NCI-H345 treated with DMSO at 0.1 percent for 48 hours (cell line): ENCODE results near the gene CDC20.
A peak's percentile ranks its signal among the peaks of the same experiment; 100 is the strongest.
"Not testable (repeated sequence)": the region's sequence is repeated elsewhere in the genome, so short reads cannot be mapped to it uniquely, and the experiment has no call there.

Experiments
- DNase-seq: peaks from one replicate; lab custom pipeline; 2025; ENCODE audit not compliant: unreplicated experiment; lab: John Stamatoyannopoulos, UW

The CDC20 gene

DNA sequence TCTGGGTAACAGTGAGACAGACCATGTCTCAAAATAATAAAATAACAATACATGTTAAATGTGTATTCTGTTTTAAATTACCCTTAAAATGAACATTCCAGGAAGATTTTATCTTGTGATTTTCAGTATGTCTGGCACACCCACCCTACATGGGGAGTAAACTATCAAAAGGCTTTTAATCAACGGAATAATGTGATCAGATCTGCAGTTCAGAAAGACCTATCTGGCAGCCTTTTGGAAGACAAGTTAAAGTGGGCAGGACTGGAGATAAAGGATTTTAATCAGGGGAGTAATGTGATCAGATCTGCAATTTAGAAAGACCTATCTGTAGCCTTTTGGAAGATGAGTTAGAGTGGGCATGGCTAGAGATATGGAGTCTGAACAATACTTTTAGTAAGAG lies 20.7 kb downstream of the CDC20 start:
- no peak for DNase-seq

DNA sequence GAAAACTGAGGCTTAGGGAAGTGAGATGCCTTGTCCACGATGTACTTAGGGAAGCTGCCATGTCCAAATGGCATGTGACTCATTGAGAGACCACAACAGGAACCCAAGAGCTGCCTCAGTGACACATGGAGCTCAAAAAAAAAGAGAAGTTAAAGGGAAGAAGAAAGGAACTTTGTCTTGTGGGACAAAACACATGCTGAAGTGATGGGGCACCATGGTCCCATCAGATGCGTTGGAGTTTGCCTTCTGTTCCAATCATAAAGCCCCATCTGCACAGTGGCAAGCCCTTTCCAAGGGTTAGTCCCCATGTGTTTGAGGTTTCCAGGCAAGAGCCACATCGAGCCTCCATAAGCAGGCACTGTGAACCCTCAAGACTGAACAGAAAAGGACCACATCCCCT lies 22.8 kb downstream of the CDC20 start:
- DNase-seq, result no peak

DNA sequence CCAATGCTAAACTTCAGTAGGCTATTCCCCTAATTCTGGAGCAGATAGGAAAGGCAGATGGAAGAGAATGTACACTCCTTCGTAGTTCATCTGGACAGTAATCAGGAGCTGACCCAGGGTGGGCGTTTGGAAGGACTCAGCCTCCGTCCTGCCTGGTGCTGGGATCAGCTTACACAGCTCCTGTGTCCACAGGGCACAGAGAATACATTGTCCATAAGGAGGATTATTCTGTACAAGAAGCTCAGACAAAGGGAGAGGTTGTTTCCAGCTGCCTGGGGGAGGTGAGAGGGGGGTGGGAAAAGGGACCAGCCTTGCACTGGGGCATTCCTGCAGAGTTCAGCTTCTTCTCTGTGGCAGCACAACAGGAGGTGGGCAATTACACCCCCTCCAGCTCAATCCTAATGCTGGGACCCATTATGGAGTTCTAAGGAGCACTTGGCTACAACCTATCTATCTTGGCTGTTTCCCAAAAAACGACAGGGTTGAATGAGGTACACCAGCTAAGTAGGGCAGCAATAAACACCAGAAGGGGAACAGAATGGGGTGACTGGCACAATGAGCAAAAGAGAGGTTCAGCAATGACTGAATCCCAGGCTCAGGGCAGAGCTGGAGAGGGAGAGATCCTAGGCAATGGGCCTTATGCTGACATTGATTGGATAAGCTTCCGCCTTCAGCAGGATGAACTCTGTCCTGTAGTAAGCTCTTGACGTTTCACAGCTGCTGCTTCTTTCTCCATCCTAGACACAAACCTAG lies 23.4 kb downstream of the CDC20 start:
- DNase-seq, result peak; percentile 28

DNA sequence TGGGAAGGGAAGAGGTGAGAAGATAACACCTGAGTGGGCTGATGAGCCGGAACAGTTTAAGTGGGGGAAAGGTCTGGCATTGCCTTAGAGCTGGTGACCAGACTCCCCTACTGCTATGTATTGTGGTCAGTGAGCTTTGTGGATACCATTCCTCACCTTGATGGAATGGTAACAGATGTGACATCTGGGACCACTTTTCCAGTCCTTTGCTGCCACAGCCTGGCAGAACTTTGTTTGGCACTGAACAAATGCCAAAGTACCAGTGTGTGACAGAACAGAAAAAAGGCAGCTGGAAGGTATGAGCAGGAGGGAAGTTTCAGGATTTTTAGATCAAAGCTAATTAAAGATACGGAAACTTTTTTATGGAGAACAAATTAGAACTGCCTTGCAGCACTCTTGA lies 24.7 kb downstream of the CDC20 start:
- DNase-seq, result no peak

DNA sequence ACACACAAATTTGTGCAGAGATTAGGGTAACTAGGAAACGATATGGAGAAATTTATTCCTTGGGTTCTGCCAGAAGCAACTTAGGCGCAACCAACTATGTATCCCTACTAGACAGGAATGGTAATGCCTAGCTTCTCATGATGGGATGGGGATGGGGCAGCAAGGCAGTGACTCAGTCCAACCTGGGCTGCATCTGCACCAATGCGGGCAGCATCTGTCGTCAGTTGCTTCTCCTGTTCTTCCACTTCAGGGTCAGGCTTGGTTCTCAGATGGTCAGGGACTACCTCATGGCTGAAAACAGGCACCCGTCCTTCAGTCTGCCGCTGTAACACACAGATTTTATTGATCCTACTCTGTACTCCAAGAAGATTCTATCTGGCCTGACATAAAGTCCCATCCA lies 27.9 kb downstream of the CDC20 start:
- DNase-seq, result no peak

DNA sequence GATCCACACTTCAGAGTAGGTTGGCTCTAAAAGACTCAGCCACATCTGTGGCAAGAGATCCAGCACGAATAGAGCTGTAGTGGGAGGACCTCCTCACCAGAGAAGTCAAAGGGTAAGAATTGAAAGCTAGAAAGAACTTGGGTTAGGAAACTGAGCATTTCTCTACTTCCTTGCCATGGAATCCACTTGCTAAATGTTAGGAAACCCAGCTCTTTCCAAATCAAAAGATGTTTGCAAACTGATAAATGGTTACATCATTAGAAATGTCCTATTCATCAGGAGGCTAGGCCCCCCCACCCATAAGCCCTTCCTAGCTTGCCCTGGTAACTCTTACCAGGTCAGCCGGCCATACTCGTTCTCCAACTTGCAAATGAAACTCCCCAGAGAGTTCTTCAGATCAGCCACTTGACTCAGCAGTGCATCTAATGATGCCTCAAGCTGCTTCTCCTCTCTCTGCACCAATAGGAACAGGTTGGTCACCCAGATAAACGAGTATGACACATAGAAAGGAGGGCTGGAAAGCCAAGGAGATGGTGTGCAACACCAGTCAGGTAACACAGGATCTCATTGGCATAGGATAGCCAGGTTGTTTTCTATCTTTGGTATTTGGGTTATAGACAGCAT lies 29.3 kb downstream of the CDC20 start:
- DNase-seq, result no peak

DNA sequence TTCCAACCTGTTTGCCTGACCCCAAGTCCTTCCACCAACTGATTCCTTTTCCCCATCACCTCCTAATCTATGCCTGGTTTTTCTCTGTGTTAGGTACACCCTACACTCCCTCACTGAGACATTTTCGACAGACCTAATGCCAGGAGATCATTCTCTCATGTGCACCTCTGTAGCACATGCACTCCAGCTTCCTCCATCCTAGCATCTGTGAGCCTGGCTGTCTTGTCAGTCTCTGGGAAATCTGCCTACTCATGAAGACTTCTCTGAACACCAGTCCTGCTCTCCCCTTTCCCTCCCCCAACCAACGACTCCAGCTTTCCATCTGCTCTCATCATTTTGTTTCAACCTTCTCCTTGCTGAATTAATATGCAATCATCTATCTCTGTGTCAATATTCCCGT lies 29.8 kb downstream of the CDC20 start:
- no peak for DNase-seq

DNA sequence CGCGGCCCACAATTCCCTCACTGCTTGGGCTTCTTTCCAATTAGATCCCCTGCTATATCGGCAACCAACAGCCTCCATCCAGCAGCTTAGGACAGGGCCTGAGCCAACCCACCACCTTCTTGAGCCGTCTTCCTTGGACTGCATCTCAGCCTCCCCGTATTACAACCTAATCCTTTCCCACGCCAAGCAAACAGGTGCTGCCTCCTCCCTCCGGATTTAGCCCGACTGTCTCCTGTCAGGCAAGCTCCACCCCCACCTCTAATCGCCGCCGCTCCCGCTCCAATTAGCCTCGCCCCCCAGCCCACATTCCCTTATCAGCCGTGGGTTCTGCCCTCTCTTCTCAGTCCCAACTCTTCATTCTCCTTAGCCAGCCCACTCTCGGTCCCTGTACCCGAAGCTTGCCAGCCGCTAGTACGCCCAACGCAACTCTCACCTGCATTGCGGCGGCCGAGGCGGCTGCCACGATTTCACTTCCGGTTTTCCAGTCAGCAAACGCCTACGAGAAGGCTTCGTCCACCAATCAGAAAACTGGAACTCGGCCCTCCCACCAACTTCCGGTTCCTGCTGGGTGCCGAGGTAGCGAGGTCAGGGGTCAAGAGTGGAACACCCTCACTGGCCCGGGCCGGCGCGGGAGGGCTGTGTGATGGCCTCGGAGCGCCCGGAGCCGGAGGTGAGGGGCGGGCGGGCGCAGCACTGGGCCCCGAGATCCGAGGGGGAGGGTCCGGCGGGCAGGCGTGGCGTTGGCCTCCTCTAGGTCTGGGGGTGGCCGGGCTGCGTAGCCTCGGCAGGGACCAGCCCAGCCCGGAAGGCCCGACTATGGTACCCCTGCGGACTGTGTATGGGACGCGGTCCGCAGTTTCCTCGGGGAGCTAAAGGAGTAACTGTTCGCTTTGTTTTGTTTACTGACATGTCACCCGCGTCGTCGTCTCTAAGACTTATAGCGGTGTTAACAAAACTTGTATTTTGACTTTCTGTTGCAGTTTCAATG lies 30.8 kb downstream of the CDC20 start, which contains the start of the genes MED8 and SZT2:
Gene MED8 (minus strand): TSS at position 475 of the 988 bp plus-strand sequence. CDS start 36 bp downstream, at position 439.
Gene SZT2 (plus strand): TSS at position 574 of the 988 bp plus-strand sequence. CDS start 70 bp downstream, at position 644.
- peak; percentile 88 for DNase-seq

DNA sequence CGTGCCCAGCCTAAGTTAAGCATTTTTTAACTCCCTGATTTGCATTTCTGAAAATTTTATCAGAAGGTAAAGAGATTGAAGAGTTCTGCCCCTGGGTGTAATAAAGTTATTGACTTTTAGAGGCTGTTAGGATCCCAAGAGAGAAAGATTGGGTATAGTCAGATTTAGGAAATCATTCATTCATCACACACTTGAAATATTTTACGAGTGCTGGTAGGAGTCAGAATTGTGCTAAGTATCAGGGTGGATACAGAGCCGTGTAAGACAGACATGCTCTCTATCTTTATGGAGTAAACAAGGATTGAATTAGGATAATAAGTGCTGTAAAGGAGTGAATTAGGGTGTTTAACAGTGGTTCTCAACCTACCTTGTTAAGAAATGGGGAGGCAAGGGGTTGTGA lies 33.9 kb downstream of the CDC20 start:
- DNase-seq, result no peak

DNA sequence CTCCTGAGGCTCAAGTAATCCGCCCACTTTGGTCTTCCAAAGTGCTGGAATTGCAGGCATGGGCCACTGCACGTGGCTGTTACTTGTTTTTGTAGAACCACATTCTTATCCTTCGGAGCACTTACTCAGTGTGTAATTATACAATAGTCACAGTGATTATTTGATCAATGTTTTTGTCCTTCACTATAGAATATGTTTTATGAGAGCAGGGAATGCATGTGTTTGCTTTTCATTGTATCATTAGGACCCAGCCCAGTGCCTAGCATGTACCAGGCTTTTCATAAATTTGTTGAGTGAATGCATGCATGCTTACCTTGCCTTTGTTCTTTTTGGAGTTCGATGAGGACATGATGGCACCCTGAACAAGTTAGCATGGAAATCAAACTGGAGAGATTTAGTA lies 36.7 kb downstream of the CDC20 start:
- DNase-seq, result no peak

DNA sequence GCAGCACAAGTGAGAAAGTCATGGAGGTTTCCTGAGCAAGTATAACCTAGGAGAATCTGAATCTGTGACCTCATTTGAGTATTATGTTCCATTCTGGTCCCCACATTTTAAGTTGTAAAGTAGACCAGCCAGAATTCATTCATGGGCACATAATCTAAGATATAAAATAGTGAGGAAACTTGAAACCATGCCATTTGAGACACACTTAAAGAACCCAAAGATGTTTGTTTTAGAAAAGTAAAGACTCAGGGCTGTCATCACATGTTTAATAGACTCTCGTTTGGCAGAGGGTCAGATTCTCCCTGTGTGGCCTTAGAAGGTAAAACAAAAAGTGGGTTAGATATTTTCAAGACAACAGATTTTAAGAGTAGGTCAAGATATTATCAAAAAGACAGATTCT lies 37.3 kb downstream of the CDC20 start:
- DNase-seq, result no peak

DNA sequence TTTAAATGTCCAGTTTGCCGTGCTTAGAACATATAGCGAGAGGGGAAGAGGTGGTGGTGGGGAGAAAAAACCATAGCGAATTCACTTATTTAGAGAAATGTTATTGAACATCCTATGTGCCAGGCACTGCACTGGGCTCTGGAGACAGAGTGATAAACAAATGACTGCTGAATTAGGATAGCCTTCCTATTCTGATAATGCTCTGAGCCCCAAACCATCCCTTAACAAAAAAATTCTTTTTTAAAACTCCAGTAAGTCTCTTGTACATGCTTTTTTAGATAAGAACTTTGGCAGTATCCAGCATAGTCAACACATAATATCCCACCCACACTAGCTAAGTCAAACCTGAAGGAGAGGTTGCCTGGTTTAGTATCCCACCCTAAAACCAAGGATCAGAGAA lies 39.4 kb downstream of the CDC20 start:
- DNase-seq, result no peak

DNA sequence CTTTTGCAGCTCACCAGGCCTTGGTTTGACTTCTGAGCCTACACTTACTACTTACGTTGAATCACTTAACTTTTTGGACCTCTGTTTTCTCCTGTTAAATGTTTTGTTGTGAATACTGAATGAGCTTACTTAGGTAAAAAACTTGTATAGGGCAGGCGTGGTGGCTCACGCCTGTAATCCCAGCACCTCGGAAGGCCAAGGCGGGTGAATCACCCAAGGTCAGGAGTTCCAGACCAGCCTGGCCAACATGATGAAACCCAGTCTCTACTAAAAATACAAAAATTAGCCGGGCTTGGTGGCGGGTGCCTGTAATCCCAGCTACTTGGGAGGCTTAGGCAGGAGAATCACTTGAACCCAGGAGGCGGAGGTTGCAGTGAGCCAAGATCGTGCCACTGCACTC lies 41.7 kb downstream of the CDC20 start:
- not testable (repeated sequence) for DNase-seq

DNA sequence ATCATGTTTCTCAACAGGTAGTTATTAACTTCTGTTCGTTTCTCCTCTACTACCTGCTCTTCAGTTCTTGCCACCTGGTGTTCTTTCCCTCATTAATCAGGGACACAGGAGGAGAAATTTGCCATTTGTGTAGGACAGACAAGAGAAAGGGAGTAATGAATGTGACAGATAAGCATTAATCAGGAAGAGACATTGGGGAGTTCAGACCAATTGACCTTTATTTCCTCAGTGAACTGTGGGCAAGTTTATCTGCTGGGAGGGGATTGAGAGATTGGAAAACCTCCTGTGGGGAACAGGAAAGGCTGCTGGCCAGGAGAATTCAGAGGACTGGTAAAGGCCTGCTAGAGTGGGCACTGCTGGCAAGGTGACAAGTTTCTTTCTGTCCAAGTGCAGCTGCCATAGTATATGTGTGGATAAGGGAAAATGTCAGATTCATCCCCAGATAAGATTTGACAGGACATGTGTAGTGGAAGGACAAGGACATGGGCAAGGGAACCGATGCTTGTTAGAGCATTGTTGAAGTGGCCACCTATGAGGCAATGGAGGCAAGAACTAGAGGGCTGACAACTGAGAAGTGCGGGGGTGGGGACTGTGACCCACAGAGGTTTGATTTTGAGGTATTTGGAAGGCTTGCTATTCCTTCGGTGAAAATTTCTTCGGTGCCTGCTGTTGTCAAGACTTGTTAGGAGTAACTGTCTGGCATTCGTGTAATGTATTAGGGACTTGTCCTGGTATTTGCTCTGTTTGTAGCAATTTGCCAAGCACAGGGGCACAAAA lies 43.5 kb downstream of the CDC20 start:
- DNase-seq, result no peak

DNA sequence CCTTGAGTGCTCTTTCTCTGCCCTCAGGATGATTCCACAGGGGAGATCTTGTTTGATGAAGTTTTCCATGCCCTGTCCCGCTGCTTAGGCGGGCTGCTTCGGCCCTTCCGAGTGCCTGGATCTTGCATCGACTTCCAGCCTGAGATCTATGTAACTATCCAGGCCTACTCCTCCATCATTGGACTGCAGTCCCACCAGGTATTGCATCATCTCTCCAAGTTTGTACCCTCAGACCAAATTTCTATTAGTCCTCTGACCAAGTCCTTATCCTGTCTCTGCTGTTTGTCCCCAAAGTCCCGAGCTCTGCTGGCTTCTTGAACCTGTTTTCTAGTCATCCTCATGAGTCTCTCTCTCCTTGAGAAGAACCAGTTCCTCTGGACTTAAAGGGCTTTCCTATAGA lies 45.6 kb downstream of the CDC20 start:
- DNase-seq, result no peak

DNA sequence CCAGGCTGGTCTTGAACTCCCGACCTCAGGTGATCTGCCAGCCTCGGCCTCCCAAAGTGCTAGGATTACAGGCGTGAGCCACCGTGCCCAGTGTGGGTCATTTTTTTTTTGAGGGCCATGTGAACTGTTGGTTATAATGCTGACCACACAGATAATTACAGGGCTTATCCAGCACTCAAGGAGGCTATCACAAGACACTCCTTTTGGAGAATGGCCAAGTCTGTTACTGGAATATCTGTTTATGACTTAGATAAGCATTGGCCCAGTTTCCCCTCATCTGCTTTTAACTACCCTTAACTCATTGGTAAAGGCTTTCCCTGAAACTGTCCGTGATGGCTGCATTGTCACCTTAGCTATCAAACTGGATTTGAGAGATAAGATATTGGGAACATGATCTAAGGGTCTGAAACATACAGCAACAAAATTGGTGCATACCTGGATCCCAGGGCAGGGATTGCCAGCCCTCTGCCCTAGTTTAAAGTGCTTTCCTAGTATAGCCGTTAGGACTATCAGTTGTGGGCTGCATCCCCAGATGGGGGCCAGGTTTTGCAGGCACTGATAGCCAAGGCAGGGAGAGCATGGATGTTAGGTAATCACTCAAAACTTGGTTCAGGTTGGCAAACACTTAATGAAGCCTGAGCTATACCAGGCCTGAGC lies 46.6 kb downstream of the CDC20 start:
- no peak for DNase-seq

DNA sequence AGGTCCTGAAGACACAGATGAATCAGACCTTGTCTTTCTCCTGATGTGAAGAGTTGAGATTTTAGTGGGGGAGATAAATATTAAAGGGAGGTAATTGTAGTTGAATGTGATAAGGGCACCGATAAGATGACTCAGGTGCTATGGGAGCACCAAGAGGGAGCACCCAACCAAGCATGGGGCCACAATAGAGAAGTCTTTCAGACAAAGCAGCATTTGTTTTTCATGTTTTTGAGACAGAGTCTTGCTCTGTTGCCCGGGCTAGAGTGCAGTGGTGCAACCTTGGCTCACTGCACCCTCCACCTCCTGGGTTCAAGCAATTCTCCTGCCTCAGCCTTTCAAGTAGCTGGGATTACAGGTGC lies 47.1 kb downstream of the CDC20 start:
- no peak for DNase-seq

DNA sequence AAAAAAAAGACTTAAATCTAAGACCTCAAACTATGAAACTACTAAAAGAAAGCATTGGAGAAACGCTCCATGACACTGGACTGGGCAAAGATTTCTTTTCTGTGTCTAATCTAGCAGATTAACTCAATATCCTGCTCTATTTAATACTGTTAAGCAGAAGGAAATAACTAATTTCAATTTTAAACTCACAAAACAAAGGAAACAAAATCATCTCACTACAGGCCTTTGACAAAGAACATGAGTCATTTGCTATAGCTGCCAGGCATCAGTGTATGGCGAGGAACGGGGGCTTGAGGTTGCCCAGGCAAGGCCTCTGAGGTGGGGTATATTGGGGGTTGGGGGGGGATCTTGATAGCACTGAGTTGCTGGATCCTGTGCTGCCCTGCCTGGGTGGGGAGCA lies 51.8 kb downstream of the CDC20 start:
- no peak for DNase-seq
